ENCODE data around the gene PRKAG3.

DNA sequence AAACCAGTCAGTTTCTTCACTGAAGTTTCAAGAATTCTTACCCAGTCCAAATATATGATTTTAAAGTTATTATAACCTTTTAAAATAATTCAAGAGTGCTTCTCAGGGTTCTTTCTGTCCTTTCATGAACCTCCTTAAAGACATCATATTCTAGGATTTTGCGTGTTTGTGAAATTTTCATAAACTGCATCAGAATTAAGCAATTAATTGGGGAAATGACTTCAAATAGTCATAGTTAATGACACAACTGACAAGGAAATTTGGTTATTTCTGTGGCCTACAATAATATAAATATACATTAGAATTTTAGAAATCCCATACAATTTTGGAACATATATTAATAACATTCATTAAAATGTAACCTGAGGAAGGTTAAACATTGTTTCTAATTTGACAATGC is 39.2 kb downstream of the PRKAG3 start:
- no peak for TF ChIP-seq ESRRA (CRISPR knock-in tag; IDR thresholded peaks at IDR 0.05; ENCODE audit: borderline replicate concordance)
- TF ChIP-seq, protein P1, sequence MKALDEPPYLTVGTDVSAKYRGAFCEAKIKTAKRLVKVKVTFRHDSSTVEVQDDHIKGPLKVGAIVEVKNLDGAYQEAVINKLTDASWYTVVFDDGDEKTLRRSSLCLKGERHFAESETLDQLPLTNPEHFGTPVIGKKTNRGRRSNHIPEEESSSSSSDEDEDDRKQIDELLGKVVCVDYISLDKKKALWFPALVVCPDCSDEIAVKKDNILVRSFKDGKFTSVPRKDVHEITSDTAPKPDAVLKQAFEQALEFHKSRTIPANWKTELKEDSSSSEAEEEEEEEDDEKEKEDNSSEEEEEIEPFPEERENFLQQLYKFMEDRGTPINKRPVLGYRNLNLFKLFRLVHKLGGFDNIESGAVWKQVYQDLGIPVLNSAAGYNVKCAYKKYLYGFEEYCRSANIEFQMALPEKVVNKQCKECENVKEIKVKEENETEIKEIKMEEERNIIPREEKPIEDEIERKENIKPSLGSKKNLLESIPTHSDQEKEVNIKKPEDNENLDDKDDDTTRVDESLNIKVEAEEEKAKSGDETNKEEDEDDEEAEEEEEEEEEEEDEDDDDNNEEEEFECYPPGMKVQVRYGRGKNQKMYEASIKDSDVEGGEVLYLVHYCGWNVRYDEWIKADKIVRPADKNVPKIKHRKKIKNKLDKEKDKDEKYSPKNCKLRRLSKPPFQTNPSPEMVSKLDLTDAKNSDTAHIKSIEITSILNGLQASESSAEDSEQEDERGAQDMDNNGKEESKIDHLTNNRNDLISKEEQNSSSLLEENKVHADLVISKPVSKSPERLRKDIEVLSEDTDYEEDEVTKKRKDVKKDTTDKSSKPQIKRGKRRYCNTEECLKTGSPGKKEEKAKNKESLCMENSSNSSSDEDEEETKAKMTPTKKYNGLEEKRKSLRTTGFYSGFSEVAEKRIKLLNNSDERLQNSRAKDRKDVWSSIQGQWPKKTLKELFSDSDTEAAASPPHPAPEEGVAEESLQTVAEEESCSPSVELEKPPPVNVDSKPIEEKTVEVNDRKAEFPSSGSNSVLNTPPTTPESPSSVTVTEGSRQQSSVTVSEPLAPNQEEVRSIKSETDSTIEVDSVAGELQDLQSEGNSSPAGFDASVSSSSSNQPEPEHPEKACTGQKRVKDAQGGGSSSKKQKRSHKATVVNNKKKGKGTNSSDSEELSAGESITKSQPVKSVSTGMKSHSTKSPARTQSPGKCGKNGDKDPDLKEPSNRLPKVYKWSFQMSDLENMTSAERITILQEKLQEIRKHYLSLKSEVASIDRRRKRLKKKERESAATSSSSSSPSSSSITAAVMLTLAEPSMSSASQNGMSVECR (CRISPR knock-in tag; IDR thresholded peaks at IDR 0.05; ENCODE audit: borderline replicate concordance) = no peak
- TF ChIP-seq, protein P2, sequence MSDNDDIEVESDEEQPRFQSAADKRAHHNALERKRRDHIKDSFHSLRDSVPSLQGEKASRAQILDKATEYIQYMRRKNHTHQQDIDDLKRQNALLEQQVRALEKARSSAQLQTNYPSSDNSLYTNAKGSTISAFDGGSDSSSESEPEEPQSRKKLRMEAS (CRISPR knock-in tag; IDR thresholded peaks at IDR 0.05) = no peak
- no peak for TF ChIP-seq RELA (CRISPR knock-in tag; IDR thresholded peaks at IDR 0.05; ENCODE audit: borderline replicate concordance)
- TF ChIP-seq, protein P3, sequence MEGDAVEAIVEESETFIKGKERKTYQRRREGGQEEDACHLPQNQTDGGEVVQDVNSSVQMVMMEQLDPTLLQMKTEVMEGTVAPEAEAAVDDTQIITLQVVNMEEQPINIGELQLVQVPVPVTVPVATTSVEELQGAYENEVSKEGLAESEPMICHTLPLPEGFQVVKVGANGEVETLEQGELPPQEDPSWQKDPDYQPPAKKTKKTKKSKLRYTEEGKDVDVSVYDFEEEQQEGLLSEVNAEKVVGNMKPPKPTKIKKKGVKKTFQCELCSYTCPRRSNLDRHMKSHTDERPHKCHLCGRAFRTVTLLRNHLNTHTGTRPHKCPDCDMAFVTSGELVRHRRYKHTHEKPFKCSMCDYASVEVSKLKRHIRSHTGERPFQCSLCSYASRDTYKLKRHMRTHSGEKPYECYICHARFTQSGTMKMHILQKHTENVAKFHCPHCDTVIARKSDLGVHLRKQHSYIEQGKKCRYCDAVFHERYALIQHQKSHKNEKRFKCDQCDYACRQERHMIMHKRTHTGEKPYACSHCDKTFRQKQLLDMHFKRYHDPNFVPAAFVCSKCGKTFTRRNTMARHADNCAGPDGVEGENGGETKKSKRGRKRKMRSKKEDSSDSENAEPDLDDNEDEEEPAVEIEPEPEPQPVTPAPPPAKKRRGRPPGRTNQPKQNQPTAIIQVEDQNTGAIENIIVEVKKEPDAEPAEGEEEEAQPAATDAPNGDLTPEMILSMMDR (IDR thresholded peaks at IDR 0.05) = no peak
- TF ChIP-seq, protein P4, sequence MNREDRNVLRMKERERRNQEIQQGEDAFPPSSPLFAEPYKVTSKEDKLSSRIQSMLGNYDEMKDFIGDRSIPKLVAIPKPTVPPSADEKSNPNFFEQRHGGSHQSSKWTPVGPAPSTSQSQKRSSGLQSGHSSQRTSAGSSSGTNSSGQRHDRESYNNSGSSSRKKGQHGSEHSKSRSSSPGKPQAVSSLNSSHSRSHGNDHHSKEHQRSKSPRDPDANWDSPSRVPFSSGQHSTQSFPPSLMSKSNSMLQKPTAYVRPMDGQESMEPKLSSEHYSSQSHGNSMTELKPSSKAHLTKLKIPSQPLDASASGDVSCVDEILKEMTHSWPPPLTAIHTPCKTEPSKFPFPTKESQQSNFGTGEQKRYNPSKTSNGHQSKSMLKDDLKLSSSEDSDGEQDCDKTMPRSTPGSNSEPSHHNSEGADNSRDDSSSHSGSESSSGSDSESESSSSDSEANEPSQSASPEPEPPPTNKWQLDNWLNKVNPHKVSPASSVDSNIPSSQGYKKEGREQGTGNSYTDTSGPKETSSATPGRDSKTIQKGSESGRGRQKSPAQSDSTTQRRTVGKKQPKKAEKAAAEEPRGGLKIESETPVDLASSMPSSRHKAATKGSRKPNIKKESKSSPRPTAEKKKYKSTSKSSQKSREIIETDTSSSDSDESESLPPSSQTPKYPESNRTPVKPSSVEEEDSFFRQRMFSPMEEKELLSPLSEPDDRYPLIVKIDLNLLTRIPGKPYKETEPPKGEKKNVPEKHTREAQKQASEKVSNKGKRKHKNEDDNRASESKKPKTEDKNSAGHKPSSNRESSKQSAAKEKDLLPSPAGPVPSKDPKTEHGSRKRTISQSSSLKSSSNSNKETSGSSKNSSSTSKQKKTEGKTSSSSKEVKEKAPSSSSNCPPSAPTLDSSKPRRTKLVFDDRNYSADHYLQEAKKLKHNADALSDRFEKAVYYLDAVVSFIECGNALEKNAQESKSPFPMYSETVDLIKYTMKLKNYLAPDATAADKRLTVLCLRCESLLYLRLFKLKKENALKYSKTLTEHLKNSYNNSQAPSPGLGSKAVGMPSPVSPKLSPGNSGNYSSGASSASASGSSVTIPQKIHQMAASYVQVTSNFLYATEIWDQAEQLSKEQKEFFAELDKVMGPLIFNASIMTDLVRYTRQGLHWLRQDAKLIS (CRISPR knock-in tag; IDR thresholded peaks at IDR 0.05; ENCODE audit: borderline replicate concordance) = no peak
- TF ChIP-seq, protein P5, sequence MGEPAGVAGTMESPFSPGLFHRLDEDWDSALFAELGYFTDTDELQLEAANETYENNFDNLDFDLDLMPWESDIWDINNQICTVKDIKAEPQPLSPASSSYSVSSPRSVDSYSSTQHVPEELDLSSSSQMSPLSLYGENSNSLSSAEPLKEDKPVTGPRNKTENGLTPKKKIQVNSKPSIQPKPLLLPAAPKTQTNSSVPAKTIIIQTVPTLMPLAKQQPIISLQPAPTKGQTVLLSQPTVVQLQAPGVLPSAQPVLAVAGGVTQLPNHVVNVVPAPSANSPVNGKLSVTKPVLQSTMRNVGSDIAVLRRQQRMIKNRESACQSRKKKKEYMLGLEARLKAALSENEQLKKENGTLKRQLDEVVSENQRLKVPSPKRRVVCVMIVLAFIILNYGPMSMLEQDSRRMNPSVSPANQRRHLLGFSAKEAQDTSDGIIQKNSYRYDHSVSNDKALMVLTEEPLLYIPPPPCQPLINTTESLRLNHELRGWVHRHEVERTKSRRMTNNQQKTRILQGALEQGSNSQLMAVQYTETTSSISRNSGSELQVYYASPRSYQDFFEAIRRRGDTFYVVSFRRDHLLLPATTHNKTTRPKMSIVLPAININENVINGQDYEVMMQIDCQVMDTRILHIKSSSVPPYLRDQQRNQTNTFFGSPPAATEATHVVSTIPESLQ (CRISPR knock-in tag; IDR thresholded peaks at IDR 0.05) = no peak
- TF ChIP-seq, protein P6, sequence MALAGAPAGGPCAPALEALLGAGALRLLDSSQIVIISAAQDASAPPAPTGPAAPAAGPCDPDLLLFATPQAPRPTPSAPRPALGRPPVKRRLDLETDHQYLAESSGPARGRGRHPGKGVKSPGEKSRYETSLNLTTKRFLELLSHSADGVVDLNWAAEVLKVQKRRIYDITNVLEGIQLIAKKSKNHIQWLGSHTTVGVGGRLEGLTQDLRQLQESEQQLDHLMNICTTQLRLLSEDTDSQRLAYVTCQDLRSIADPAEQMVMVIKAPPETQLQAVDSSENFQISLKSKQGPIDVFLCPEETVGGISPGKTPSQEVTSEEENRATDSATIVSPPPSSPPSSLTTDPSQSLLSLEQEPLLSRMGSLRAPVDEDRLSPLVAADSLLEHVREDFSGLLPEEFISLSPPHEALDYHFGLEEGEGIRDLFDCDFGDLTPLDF (CRISPR knock-in tag; IDR thresholded peaks at IDR 0.05) = no peak
- TF ChIP-seq FOXP1 (CRISPR knock-in tag; IDR thresholded peaks at IDR 0.05; ENCODE audit: borderline replicate concordance) = no peak
- no peak for TF ChIP-seq SP1 (CRISPR knock-in tag; conservative IDR thresholded peaks at IDR 0.05)
- TF ChIP-seq ZNF423 (CRISPR knock-in tag; IDR thresholded peaks at IDR 0.05) = no peak
- TF ChIP-seq ATF1 (CRISPR knock-in tag; IDR thresholded peaks at IDR 0.05) = no peak
- no peak for TF ChIP-seq ZNF396 (CRISPR knock-in tag; IDR thresholded peaks at IDR 0.05; ENCODE audit: borderline replicate concordance)
- TF ChIP-seq, protein P7, sequence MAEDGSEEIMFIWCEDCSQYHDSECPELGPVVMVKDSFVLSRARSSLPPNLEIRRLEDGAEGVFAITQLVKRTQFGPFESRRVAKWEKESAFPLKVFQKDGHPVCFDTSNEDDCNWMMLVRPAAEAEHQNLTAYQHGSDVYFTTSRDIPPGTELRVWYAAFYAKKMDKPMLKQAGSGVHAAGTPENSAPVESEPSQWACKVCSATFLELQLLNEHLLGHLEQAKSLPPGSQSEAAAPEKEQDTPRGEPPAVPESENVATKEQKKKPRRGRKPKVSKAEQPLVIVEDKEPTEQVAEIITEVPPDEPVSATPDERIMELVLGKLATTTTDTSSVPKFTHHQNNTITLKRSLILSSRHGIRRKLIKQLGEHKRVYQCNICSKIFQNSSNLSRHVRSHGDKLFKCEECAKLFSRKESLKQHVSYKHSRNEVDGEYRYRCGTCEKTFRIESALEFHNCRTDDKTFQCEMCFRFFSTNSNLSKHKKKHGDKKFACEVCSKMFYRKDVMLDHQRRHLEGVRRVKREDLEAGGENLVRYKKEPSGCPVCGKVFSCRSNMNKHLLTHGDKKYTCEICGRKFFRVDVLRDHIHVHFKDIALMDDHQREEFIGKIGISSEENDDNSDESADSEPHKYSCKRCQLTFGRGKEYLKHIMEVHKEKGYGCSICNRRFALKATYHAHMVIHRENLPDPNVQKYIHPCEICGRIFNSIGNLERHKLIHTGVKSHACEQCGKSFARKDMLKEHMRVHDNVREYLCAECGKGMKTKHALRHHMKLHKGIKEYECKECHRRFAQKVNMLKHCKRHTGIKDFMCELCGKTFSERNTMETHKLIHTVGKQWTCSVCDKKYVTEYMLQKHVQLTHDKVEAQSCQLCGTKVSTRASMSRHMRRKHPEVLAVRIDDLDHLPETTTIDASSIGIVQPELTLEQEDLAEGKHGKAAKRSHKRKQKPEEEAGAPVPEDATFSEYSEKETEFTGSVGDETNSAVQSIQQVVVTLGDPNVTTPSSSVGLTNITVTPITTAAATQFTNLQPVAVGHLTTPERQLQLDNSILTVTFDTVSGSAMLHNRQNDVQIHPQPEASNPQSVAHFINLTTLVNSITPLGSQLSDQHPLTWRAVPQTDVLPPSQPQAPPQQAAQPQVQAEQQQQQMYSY (CRISPR knock-in tag; IDR thresholded peaks at IDR 0.05) = no peak

Measured in WTC11 (cell line).